ENCODE measurements around the gene SRGAP1. TPM values are rescaled to one million over a fixed set of nuclear protein-coding genes. Genes with fewer than 3 reads are reported as not detected.

SRGAP1 gene
- total RNA-seq, 6 experiments from 2014 or later = 1.3 to 5.0 (median 3.0) TPM

GRCh38 chr12:63941879-63942278 is 97.4 kb downstream of the SRGAP1 start:
- Histone ChIP-seq H3K4me1 (no peaks in the 10 kb centered on the region), H3K4me3 (no peak overlapping the region), H3K36me3 (no peaks in the 10 kb centered on the region), H3K27me3 (no peaks in the 10 kb centered on the region), H3K9me3 (no peaks in the 10 kb centered on the region), H3K27ac (no peak overlapping the region)
- DNase-seq (no peak), ATAC-seq (no peak)
- intact Hi-C loops (cut with DNase I) = no loop called here
- TF ChIP-seq POLR2A (IDR thresholded peaks at IDR 0.05) (no peak), CTCF (IDR thresholded peaks at IDR 0.05) (no peak)

- no peak for DNase-seq
- Histone ChIP-seq H3K9me3 (no peaks in the 10 kb centered on the region), H3K4me3 (no peak overlapping the region), H3K36me3 (no peaks in the 10 kb centered on the region), H3K4me1 (no peaks in the 10 kb centered on the region), H3K27me3 (no peaks in the 10 kb centered on the region), H3K27ac (no peak overlapping the region)
- intact Hi-C loops (cut with DNase I) = no loop called here
- 52% methylated on average over 8 of the region's 9 CpGs for WGBS (ENCODE audit: insufficient coverage, low coverage, low lambda C conversion rate, missing lambda C conversion rate)
- TF ChIP-seq CTCF (IDR thresholded peaks at IDR 0.05) = no peak
- TF ChIP-seq POLR2A (IDR thresholded peaks at IDR 0.05) = no peak
- ATAC-seq = peak in 2 of 4 donors; percentile 30 to 35
Observed at GRCh38 chr12:63942464-63943241, 98.2 kb downstream of the SRGAP1 start.

- H3K9me3 ChIP-seq = no peaks in the 10 kb centered on the region
- WGBS (ENCODE audit: insufficient coverage, low coverage, low lambda C conversion rate, missing lambda C conversion rate) = 100% methylated on average over 1 of the region's 2 CpGs
- no peaks in the 10 kb centered on the region for H3K4me1 ChIP-seq
- DNase-seq (no peak), ATAC-seq (no peak)
- TF ChIP-seq POLR2A (IDR thresholded peaks at IDR 0.05) (no peak), CTCF (IDR thresholded peaks at IDR 0.05) (no peak)
- H3K36me3 ChIP-seq = no peaks in the 10 kb centered on the region
- intact Hi-C loops (cut with DNase I) = no loop called here
- H3K4me3 ChIP-seq = no peak overlapping the region
- H3K27me3 ChIP-seq = no peaks in the 10 kb centered on the region
- no peak overlapping the region for H3K27ac ChIP-seq
Observed at GRCh38 chr12:63944034-63944579, 99.6 kb downstream of the SRGAP1 start.

- peak; percentile 39 to 63 (median 52) for ATAC-seq
- no peak for DNase-seq
- 55% methylated on average over 2 of the region's 5 CpGs for WGBS (ENCODE audit: insufficient coverage, low coverage, low lambda C conversion rate, missing lambda C conversion rate)
- no peaks in the 10 kb centered on the region for H3K9me3 ChIP-seq
- TF ChIP-seq POLR2A (IDR thresholded peaks at IDR 0.05) (no peak), CTCF (IDR thresholded peaks at IDR 0.05) (no peak)
- intact Hi-C loops (cut with DNase I) = no loop called here
- H3K27me3 ChIP-seq = no peaks in the 10 kb centered on the region
- H3K4me3 ChIP-seq = no peak overlapping the region
- no peaks in the 10 kb centered on the region for H3K36me3 ChIP-seq
- no peak overlapping the region for H3K27ac ChIP-seq
- peaks cover 0 to 3% (median 0%) of the 10 kb centered on the region in 4 donors for H3K4me1 ChIP-seq
Observed at GRCh38 chr12:63944586-63945228, 100.2 kb downstream of the SRGAP1 start.

Measured in right lobe of liver (tissue), 6 donors.